ENCODE results near the gene SUCNR1. TPM values are rescaled to one million over a fixed set of nuclear protein-coding genes. Genes with fewer than 3 reads are reported as not detected.

Gene SUCNR1
- total and polyA plus RNA-seq, 2 of the 4 experiments (the other 2 are of a cell fraction), result not detected

GRCh38 chr3:151871639-151872468 is 1.6 kb upstream of the SUCNR1 start:
- intact Hi-C loops (cut with micrococcal nuclease) (no loop called here), dilution Hi-C loops (cut with HindIII; ENCODE audit: low sequenced_read_pairs, unreplicated experiment) (no loop called here), in situ Hi-C loops (cut with MboI; ENCODE audit: low sequenced_read_pairs) (no loop called here)
- H2BK5ac ChIP-seq (ENCODE audit: low read depth, low read length, poor library complexity, severe bottlenecking), result no peak overlapping the region
- no peak overlapping the region for H3K23ac ChIP-seq (ENCODE audit: low read depth, low read length)
- ATAC-seq (ENCODE audit: low read depth), result no peak
- peak overlapping the region; percentile 4 to 73; a peak in 1 of 4 replicates for H4K8ac ChIP-seq (ENCODE audit: low read depth in 2 of 2, low read length in 2 of 2)
- H2AFZ ChIP-seq (replicated peaks; ENCODE audit: low read length, poor library complexity), result peak overlapping the region; percentile 73
- H4K20me1 ChIP-seq (ENCODE audit: insufficient read depth, low read length), result no peaks in the 10 kb centered on the region
- H3K4me2 ChIP-seq (ENCODE audit: low read depth, low read length), result no peak overlapping the region
- H3K56ac ChIP-seq (ENCODE audit: extremely low read depth, insufficient read depth, low read length), result no peak overlapping the region
- H4K91ac ChIP-seq (ENCODE audit: insufficient read depth, low read depth, low read length), result no peak overlapping the region
- TF ChIP-seq RAD21 (IDR thresholded peaks at IDR 0.05; ENCODE audit: low read length) (no peak), CHD1 (IDR thresholded peaks at IDR 0.05; ENCODE audit: low read depth, low read length) (no peak), ELK1 (IDR thresholded peaks at IDR 0.05; ENCODE audit: borderline replicate concordance, low read depth, low read length) (no peak), NFE2L2 (IDR thresholded peaks at IDR 0.05; ENCODE audit: low read depth, low read length) (no peak), CTCF (conservative IDR thresholded peaks at IDR 0.05; ENCODE audit: low read depth, low read length) (no peak), FOS (IDR thresholded peaks at IDR 0.05; ENCODE audit: low read depth, low read length) (no peak), CEBPB (IDR thresholded peaks at IDR 0.05; ENCODE audit: low read depth, low read length) (no peak), POLR2A (IDR thresholded peaks at IDR 0.05; ENCODE audit: low read depth, low read length) (no peak), SMC3 (IDR thresholded peaks at IDR 0.05; ENCODE audit: low read depth, low read length) (no peak)
- H3K14ac ChIP-seq (replicated peaks; ENCODE audit: low read depth, low read length), result peak overlapping the region; percentile 8; the same call in 1 of the 2 replicates
- peaks cover 2% of the 10 kb centered on the region for H3K4me1 ChIP-seq (ENCODE audit: control insufficient read depth, insufficient read depth, low read length)
- H3K4me3 ChIP-seq (ENCODE audit: insufficient read depth, low read depth, low read length), result no peak overlapping the region
- peak overlapping the region; percentile 28; the same call in 1 of the 2 replicates for H2BK120ac ChIP-seq (ENCODE audit: low read depth, low read length)
- H2AK9ac ChIP-seq (replicated peaks; ENCODE audit: low read depth, low read length, poor library complexity), result no peak overlapping the region
- H3K9me3 ChIP-seq (ENCODE audit: control insufficient read depth, insufficient read depth, low read length), result no peaks in the 10 kb centered on the region
- POLR2A ChIA-PET (ENCODE audit: unreplicated experiment), result no interaction called here
- H2AK5ac ChIP-seq (ENCODE audit: low read depth, low read length), result no peak overlapping the region
- H3K4ac ChIP-seq (ENCODE audit: low read depth, low read length), result no peak overlapping the region; the same call in 1 of the 2 replicates
- no TSS peak for BruUV-seq (replicated peaks)
- no peaks in the 10 kb centered on the region for H3K27me3 ChIP-seq (ENCODE audit: control insufficient read depth, insufficient read depth, low read length)
- 74% methylated on average over 3 of the region's 8 CpGs; no CpG with 5 or more reads in 1 of the 2 experiments for WGBS, 2 experiments (ENCODE audit: extremely low coverage in 2 of 2, insufficient read length in 1 of 2)
- no peak overlapping the region for H3K9ac ChIP-seq (ENCODE audit: low read depth, low read length)
- no peak overlapping the region for H3K27ac ChIP-seq (ENCODE audit: insufficient read depth, low read length)
- no peak overlapping the region for H3K18ac ChIP-seq (ENCODE audit: low read depth, low read length)
- H2BK15ac ChIP-seq (ENCODE audit: low read depth, low read length), result no peak overlapping the region
- no peak overlapping the region for H2BK20ac ChIP-seq (ENCODE audit: low read depth, low read length)
- peak overlapping the region; percentile 52; the same call in 1 of the 2 replicates for H4K5ac ChIP-seq (ENCODE audit: low read depth, low read length)
- CTCF ChIA-PET, result no interaction called here
- H3K79me1 ChIP-seq (ENCODE audit: low read depth in 1 of 2, low read length in 2 of 2), result no peaks in the 10 kb centered on the region
- no peak for DNase-seq
- H3K9me1 ChIP-seq (ENCODE audit: insufficient read depth, low read length), result peaks cover 5% of the 10 kb centered on the region; the same call in 1 of the 2 replicates
- no peaks in the 10 kb centered on the region for H3K36me3 ChIP-seq (ENCODE audit: control insufficient read depth, insufficient read depth, low read length)

Data from IMR-90 (cell line).